Lower leg skin (tissue), 3 donors: ENCODE measurements around the gene SPECC1L.
A peak's percentile ranks its signal among the peaks of the same experiment; 100 is the strongest.

Source experiments
- CTCF ChIP-seq, 3 donors: fragments of 450-650 bp; IDR thresholded peaks; one replicate each; pipeline ENCODE4 v1.5.1; 2016; ENCODE audit warnings: antibody characterized with exemption in 3 of 3, mild to moderate bottlenecking in 3 of 3, moderate library complexity in 2 of 3
- POLR2A ChIP-seq, 2 donors: fragments of 450-650 bp; IDR thresholded peaks; one replicate each; pipeline ENCODE4 v1.6.1; 2016 to 2017; ENCODE audit warnings: antibody characterized with exemption in 2 of 2, mild to moderate bottlenecking in 1 of 2, moderate library complexity in 1 of 2

- no peak for TF ChIP-seq POLR2A (IDR thresholded peaks at IDR 0.05)
- TF ChIP-seq CTCF (IDR thresholded peaks at IDR 0.05): peak in 1 of 3 donors; percentile 73
These were observed 22.9 kb upstream of the SPECC1L start for GRCh38 chr22:24247564-24248344.
